ENCODE data around the gene IPO5.
A peak's percentile ranks its signal among the peaks of the same experiment; 100 is the strongest.
"Not testable (repeated sequence)": the region's sequence is repeated elsewhere in the genome, so short reads cannot be mapped to it uniquely, and the experiment has no call there.

Gene IPO5

GRCh38 chr13:97946951-97947588, 6.4 kb upstream of the IPO5 start:
- TF ChIP-seq, protein P1, sequence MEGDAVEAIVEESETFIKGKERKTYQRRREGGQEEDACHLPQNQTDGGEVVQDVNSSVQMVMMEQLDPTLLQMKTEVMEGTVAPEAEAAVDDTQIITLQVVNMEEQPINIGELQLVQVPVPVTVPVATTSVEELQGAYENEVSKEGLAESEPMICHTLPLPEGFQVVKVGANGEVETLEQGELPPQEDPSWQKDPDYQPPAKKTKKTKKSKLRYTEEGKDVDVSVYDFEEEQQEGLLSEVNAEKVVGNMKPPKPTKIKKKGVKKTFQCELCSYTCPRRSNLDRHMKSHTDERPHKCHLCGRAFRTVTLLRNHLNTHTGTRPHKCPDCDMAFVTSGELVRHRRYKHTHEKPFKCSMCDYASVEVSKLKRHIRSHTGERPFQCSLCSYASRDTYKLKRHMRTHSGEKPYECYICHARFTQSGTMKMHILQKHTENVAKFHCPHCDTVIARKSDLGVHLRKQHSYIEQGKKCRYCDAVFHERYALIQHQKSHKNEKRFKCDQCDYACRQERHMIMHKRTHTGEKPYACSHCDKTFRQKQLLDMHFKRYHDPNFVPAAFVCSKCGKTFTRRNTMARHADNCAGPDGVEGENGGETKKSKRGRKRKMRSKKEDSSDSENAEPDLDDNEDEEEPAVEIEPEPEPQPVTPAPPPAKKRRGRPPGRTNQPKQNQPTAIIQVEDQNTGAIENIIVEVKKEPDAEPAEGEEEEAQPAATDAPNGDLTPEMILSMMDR (IDR thresholded peaks at IDR 0.05; ENCODE audit: low read depth, low read length, missing control alignments) = no peak
- no peak overlapping the region for H3K4me3 ChIP-seq (replicated peaks; ENCODE audit: low read depth, low read length)
- peak; percentile 25 for DNase-seq (ENCODE audit: extremely low read depth, low read depth)

DNA sequence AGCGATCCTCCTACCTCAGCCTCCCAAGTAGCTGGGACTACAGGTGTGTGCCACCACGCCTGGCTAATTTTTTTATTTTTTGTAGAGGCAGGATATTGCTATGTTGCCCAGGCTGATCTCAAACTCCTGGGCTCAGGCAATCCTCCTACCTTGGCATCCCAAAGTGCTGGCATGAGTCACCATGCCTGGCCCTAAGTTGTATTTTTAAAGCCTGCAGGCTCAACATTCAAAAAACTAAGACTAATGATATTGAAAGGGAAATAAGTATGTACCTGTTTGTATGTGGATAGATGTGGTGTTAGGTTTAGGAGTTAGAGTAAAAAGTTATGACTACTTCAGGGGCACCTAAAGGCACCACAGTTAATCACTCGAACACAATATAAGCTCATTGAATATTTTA, 5.4 kb upstream of the IPO5 start:
- DNase-seq (ENCODE audit: extremely low read depth, low read depth) = no peak
- TF ChIP-seq, protein P1 (IDR thresholded peaks at IDR 0.05; ENCODE audit: low read depth, low read length, missing control alignments) = no peak

GRCh38 chr13:97949316-97949715, 4.2 kb upstream of the IPO5 start:
- not testable (repeated sequence) for DNase-seq (ENCODE audit: extremely low read depth, low read depth); H3K4me3 ChIP-seq (replicated peaks; ENCODE audit: low read depth, low read length)

More for the DNA sequence above, 5.4 kb upstream of the IPO5 start:
- no peak overlapping the region for H3K4me3 ChIP-seq (replicated peaks; ENCODE audit: low read depth, low read length)

DNA sequence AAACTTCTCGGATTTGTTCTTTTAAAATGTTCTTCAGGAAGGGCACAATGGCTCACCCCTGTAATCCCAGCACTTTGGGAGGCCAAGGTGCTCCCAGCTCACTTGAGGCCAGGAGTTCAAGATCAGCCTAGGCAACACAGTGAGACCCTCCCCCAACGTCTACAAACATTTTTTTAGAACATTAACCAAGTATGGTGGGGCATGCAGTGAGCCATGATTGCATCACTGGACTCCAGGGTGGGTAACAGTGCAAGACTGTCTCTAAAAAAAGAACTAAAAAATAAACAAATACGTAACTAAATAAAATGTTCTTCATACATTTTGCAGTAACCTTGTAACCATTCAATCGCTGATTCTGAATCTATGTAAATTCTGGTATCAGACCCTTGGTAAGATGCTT, 2.1 kb upstream of the IPO5 start:
- TF ChIP-seq, protein P1 (IDR thresholded peaks at IDR 0.05; ENCODE audit: low read depth, low read length, missing control alignments) = no peak
- DNase-seq (ENCODE audit: extremely low read depth, low read depth) = no peak
- no peak overlapping the region for H3K4me3 ChIP-seq (replicated peaks; ENCODE audit: low read depth, low read length)

- H3K4me3 ChIP-seq (replicated peaks; ENCODE audit: low read depth, low read length); DNase-seq (ENCODE audit: extremely low read depth, low read depth): not testable (repeated sequence)
These were observed 644 bp upstream of the IPO5 start for GRCh38 chr13:97952831-97953230.

- no peak for DNase-seq (ENCODE audit: extremely low read depth, low read depth)
- TF ChIP-seq, protein P1 (IDR thresholded peaks at IDR 0.05; ENCODE audit: low read depth, low read length, missing control alignments) = no peak
- no peak overlapping the region for H3K4me3 ChIP-seq (replicated peaks; ENCODE audit: low read depth, low read length)
These were observed 7.9 kb downstream of the IPO5 start for GRCh38 chr13:97961340-97961739.

- TF ChIP-seq, protein P1 (IDR thresholded peaks at IDR 0.05; ENCODE audit: low read depth, low read length, missing control alignments) = no peak
- no peak overlapping the region for H3K4me3 ChIP-seq (replicated peaks; ENCODE audit: low read depth, low read length)
- DNase-seq (ENCODE audit: extremely low read depth, low read depth) = no peak
These were observed 9.4 kb downstream of the IPO5 start for GRCh38 chr13:97962887-97963286.

DNA sequence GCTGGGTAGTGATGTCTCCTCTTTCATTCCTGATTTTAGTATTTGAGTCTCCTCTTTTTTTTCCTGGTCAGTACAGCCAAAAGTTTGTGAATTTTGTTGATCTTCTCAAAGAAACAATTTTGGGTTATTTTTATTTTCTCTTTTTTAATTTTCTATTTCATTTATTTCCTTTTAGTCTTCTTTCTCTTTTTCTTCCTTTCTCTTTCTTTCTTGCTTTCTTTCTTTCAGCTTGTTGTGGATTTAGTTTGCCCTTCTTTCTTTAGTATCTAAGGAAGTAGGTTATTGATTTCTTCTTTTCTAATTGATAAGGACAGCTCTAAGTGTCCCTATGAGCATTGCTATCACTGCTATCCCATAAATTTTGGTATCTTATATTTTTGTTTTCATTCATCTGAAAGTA, 13.8 kb downstream of the IPO5 start:
- TF ChIP-seq, protein P1 (IDR thresholded peaks at IDR 0.05; ENCODE audit: low read depth, low read length, missing control alignments) = no peak
- no peak overlapping the region for H3K4me3 ChIP-seq (replicated peaks; ENCODE audit: low read depth, low read length)
- no peak for DNase-seq (ENCODE audit: extremely low read depth, low read depth)
